NB4 (cell line): ENCODE results near the gene TPST1.

Source experiments
- CTCF ChIP-seq: IDR thresholded peaks from one replicate; pipeline ENCODE4 v1.5.1; 2012; ENCODE audit warnings: low read depth, low read length
- POLR2A ChIP-seq: IDR thresholded peaks from 2 replicates; pipeline ENCODE4 v1.6.1; 2011; ENCODE audit warnings: mild to moderate bottlenecking; ENCODE audit not compliant: insufficient read length; ENCODE audit errors: extremely low read depth

GRCh38 chr7:66399566-66399965 is 194.4 kb downstream of the TPST1 start:
- no peak for TF ChIP-seq CTCF
- TF ChIP-seq POLR2A = no peak
